SK-N-SH treated with all-trans-retinoic acid at 6 μM for 48 hours (cell line): ENCODE data around the gene MAST4.
A peak's percentile ranks its signal among the peaks of the same experiment; 100 is the strongest.

Experiments
- ATAC-seq: fragments of 200-7000 bp; cut with Tn5 transposase; 3 replicates; pipeline ENCODE4 v1.9.1; 2020; ENCODE audit warnings: mild to moderate bottlenecking, moderate library complexity
- ARNTL ChIP-seq: fragments of 450-650 bp; formaldehyde crosslinking; IDR thresholded peaks from 2 replicates; pipeline ENCODE4 v1.5.0; 2020; ENCODE audit warnings: low read depth, mild to moderate bottlenecking, moderate library complexity, borderline replicate concordance
- CSDC2 ChIP-seq: fragments of 250-450 bp; sonication (Bioruptor Pico); IDR thresholded peaks from 2 replicates; pipeline ENCODE4 v1.5.0; 2020; ENCODE audit warnings: mild to moderate bottlenecking, moderate library complexity
- ESRRG ChIP-seq: fragments of 250-450 bp; sonication (Bioruptor Pico); IDR thresholded peaks from 2 replicates; pipeline ENCODE4 v1.6.1; 2021; ENCODE audit warnings: mild to moderate bottlenecking
- GLIS3 ChIP-seq: fragments of 250-450 bp; sonication (Bioruptor Pico); IDR thresholded peaks from 2 replicates; pipeline ENCODE4 v1.5.0; 2020; ENCODE audit warnings: mild to moderate bottlenecking, moderate library complexity
- ISL1 ChIP-seq: fragments of 250-450 bp; sonication (Bioruptor Pico); IDR thresholded peaks from 2 replicates; pipeline ENCODE4 v2.1.2; 2022; ENCODE audit warnings: mild to moderate bottlenecking, moderate library complexity
- OSR1 ChIP-seq: fragments of 250-450 bp; sonication (Bioruptor Pico); IDR thresholded peaks from 2 replicates; pipeline ENCODE4 v1.8.0; 2022; ENCODE audit warnings: moderate library complexity, mild to moderate bottlenecking, inconsistent platforms
- PPARA ChIP-seq: fragments of 250-450 bp; sonication (Bioruptor Pico); IDR thresholded peaks from 2 replicates; pipeline ENCODE4 v1.5.0; 2020; ENCODE audit warnings: mild to moderate bottlenecking, borderline replicate concordance
- TCF4 ChIP-seq: fragments of 250-450 bp; sonication (Bioruptor Pico); IDR thresholded peaks from 2 replicates; pipeline ENCODE4 v1.8.0; 2021; ENCODE audit warnings: mild to moderate bottlenecking, moderate library complexity, borderline replicate concordance
- TOX ChIP-seq: fragments of 250-450 bp; sonication (Bioruptor Pico); IDR thresholded peaks from 2 replicates; pipeline ENCODE4 v1.8.0; 2021; ENCODE audit warnings: mild to moderate bottlenecking, moderate library complexity, borderline replicate concordance
- ZFP30 ChIP-seq: fragments of 450-650 bp; formaldehyde crosslinking; IDR thresholded peaks from 2 replicates; pipeline ENCODE4 v1.5.0; 2022; ENCODE audit warnings: mild to moderate bottlenecking, moderate library complexity
- ZNF70 ChIP-seq: fragments of 450-650 bp; formaldehyde crosslinking; IDR thresholded peaks from 2 replicates; pipeline ENCODE4 v1.5.0; 2020; ENCODE audit warnings: mild to moderate bottlenecking, moderate library complexity
- TF ChIP-seq, protein P1 (sequence below): fragments of 250-450 bp; sonication (Bioruptor Pico); IDR thresholded peaks from 2 replicates; pipeline ENCODE4 v1.8.0; 2020; ENCODE audit warnings: mild to moderate bottlenecking, moderate library complexity, borderline replicate concordance
- TF ChIP-seq, protein P2 (sequence below): fragments of 250-450 bp; sonication (Bioruptor Pico); IDR thresholded peaks from 2 replicates; pipeline ENCODE4 v1.5.1; 2020; ENCODE audit warnings: low read depth, mild to moderate bottlenecking, moderate library complexity
- TF ChIP-seq, protein P3 (sequence below): fragments of 250-450 bp; sonication (Bioruptor Pico); IDR thresholded peaks from 2 replicates; pipeline ENCODE4 v1.5.1; 2021; ENCODE audit warnings: mild to moderate bottlenecking, moderate library complexity
- TF ChIP-seq, protein P4 (sequence below): fragments of 250-450 bp; sonication (Bioruptor Pico); IDR thresholded peaks from 2 replicates; pipeline ENCODE4 v1.5.0; 2020; ENCODE audit warnings: mild to moderate bottlenecking, moderate library complexity
- TF ChIP-seq, protein P5 (sequence below): fragments of 250-450 bp; sonication (Bioruptor Pico); IDR thresholded peaks from 2 replicates; pipeline ENCODE4 v1.8.0; 2021; ENCODE audit warnings: low read depth, mild to moderate bottlenecking, moderate library complexity, borderline replicate concordance

The MAST4 gene

DNA sequence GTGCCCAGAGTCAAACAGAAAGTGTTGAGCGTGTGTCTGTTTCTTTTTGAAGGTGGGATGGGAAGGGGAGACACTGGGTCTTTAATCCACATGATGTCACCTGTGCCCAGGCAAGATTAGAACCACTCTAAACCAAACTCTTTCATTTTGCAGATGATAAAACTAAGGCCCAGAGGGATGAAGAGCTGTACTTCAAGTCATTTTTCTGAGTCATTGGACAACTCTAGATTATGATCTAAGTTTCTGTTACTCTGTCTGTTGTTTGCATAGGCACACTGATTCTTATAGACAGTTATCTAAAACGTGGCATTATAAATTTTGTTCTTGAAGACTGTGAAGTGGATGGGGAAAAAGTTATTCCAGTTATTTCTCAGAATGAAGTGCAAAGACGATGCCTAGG is 48.8 kb downstream of the MAST4 start:
- no peak for ATAC-seq
- TF ChIP-seq GLIS3 (no peak), PPARA (CRISPR knock-in tag) (no peak)
- TF ChIP-seq, protein P1, sequence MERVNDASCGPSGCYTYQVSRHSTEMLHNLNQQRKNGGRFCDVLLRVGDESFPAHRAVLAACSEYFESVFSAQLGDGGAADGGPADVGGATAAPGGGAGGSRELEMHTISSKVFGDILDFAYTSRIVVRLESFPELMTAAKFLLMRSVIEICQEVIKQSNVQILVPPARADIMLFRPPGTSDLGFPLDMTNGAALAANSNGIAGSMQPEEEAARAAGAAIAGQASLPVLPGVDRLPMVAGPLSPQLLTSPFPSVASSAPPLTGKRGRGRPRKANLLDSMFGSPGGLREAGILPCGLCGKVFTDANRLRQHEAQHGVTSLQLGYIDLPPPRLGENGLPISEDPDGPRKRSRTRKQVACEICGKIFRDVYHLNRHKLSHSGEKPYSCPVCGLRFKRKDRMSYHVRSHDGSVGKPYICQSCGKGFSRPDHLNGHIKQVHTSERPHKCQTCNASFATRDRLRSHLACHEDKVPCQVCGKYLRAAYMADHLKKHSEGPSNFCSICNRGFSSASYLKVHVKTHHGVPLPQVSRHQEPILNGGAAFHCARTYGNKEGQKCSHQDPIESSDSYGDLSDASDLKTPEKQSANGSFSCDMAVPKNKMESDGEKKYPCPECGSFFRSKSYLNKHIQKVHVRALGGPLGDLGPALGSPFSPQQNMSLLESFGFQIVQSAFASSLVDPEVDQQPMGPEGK, result no peak
- TF ChIP-seq, all 23 proteins: peak for 0

DNA sequence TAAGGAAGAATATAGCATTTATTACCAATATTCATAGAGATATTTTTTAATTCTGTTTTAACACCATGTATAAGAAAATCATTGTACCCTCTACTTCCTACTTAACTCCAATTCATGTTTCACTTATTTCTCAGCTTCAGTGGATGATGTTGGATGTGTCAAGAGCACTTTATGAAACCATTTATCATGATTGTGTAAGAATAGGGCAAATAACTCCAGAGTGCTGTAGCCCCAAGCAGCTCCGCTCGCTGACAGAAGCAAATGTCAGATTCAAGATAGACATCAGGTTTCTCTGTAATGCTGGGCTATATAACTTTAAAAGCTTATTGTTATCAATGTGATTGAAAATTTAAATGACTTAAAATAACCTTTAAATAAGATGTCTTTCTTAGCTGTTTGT is 50.4 kb downstream of the MAST4 start:
- ATAC-seq, result no peak
- TF ChIP-seq, protein P2, sequence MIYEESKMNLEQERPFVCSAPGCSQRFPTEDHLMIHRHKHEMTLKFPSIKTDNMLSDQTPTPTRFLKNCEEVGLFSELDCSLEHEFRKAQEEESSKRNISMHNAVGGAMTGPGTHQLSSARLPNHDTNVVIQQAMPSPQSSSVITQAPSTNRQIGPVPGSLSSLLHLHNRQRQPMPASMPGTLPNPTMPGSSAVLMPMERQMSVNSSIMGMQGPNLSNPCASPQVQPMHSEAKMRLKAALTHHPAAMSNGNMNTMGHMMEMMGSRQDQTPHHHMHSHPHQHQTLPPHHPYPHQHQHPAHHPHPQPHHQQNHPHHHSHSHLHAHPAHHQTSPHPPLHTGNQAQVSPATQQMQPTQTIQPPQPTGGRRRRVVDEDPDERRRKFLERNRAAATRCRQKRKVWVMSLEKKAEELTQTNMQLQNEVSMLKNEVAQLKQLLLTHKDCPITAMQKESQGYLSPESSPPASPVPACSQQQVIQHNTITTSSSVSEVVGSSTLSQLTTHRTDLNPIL (CRISPR knock-in tag), result 0 out of 2 replicates have a peak, but pooled peaks have one; percentile 19
- TF ChIP-seq CSDC2 (CRISPR knock-in tag) (no peak), ZFP30 (no peak), ISL1 (CRISPR knock-in tag) (peak; percentile 75), OSR1 (CRISPR knock-in tag) (no peak), TCF4 (CRISPR knock-in tag) (no peak)
- TF ChIP-seq, protein P3, sequence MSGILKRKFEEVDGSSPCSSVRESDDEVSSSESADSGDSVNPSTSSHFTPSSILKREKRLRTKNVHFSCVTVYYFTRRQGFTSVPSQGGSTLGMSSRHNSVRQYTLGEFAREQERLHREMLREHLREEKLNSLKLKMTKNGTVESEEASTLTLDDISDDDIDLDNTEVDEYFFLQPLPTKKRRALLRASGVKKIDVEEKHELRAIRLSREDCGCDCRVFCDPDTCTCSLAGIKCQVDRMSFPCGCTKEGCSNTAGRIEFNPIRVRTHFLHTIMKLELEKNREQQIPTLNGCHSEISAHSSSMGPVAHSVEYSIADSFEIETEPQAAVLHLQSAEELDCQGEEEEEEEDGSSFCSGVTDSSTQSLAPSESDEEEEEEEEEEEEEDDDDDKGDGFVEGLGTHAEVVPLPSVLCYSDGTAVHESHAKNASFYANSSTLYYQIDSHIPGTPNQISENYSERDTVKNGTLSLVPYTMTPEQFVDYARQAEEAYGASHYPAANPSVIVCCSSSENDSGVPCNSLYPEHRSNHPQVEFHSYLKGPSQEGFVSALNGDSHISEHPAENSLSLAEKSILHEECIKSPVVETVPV (CRISPR knock-in tag), result no peak

DNA sequence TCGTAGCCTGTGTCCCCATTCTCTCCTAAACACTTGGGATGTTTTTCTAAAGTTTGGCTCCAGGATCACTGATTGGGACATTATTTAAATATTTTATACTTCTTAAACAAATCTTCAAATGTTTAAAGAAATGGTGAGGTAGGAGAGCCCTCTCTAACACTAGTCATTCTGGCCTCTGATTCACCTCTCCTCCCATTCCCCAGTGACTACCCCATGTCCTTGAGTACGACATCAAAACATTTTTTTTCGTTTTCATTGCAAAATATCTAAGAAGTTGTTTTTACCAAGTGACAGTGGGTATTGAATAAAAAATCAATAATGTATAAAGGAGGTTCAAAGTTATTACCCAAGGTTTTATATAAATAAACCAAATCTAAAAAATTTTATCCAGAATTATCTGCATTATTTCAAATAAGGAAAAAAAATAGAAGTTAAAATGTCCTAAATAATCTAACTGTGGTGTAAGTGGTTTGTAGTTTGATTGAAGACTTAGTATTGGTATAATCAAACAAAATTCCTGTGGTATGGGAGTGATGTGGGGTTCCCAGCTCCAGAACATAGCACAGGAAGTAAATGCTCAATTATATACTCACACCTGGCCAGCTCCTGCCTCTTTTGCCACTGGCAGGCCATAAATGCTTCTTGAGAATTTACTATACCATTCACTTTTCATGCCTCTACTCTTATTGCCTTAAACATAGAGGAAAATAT is 51.1 kb downstream of the MAST4 start:
- ATAC-seq, result no peak
- no peak for TF ChIP-seq ZNF70 (CRISPR knock-in tag)
- TF ChIP-seq, protein P3 (CRISPR knock-in tag), result no peak
- TF ChIP-seq ARNTL (CRISPR knock-in tag), result no peak
- TF ChIP-seq, protein P4, sequence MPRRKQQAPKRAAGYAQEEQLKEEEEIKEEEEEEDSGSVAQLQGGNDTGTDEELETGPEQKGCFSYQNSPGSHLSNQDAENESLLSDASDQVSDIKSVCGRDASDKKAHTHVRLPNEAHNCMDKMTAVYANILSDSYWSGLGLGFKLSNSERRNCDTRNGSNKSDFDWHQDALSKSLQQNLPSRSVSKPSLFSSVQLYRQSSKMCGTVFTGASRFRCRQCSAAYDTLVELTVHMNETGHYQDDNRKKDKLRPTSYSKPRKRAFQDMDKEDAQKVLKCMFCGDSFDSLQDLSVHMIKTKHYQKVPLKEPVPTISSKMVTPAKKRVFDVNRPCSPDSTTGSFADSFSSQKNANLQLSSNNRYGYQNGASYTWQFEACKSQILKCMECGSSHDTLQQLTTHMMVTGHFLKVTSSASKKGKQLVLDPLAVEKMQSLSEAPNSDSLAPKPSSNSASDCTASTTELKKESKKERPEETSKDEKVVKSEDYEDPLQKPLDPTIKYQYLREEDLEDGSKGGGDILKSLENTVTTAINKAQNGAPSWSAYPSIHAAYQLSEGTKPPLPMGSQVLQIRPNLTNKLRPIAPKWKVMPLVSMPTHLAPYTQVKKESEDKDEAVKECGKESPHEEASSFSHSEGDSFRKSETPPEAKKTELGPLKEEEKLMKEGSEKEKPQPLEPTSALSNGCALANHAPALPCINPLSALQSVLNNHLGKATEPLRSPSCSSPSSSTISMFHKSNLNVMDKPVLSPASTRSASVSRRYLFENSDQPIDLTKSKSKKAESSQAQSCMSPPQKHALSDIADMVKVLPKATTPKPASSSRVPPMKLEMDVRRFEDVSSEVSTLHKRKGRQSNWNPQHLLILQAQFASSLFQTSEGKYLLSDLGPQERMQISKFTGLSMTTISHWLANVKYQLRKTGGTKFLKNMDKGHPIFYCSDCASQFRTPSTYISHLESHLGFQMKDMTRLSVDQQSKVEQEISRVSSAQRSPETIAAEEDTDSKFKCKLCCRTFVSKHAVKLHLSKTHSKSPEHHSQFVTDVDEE (CRISPR knock-in tag), result no peak
- no peak for TF ChIP-seq ESRRG
- no peak for TF ChIP-seq ZFP30
- TF ChIP-seq, protein P5, sequence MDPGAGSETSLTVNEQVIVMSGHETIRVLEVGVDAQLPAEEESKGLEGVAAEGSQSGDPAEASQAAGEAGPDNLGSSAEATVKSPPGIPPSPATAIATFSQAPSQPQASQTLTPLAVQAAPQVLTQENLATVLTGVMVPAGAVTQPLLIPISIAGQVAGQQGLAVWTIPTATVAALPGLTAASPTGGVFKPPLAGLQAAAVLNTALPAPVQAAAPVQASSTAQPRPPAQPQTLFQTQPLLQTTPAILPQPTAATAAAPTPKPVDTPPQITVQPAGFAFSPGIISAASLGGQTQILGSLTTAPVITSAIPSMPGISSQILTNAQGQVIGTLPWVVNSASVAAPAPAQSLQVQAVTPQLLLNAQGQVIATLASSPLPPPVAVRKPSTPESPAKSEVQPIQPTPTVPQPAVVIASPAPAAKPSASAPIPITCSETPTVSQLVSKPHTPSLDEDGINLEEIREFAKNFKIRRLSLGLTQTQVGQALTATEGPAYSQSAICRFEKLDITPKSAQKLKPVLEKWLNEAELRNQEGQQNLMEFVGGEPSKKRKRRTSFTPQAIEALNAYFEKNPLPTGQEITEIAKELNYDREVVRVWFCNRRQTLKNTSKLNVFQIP (CRISPR knock-in tag), result no peak

DNA sequence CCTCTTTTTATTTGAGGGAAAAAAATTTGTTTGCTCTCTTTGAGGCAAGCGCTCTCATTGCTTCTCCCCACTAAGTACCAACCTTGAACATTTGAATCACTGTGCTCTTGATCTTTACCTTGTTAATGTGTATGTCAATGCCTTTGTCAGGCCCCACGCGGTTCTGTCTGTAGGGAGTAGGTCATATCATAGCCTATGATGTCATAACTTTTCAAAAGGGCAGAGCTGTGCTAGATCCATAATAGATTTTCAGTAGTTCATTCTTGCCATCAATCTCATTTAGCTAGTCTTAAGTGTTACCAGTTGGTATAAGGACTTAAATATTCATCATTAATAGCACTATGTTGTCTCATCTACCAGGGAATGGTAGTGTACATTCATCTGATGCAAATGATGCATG is 56.6 kb downstream of the MAST4 start:
- no peak for ATAC-seq

More for the DNA sequence above, 56.6 kb downstream of the MAST4 start:
- no peak for TF ChIP-seq TOX
- TF ChIP-seq, all 23 proteins: peak for 0
